ENCODE measurements around the gene MICAL1. TPM values are rescaled to one million over a fixed set of nuclear protein-coding genes. Genes with fewer than 3 reads are reported as not detected.
A peak's percentile ranks its signal among the peaks of the same experiment; 100 is the strongest.

MICAL1 gene
- total RNA-seq, 1 donor = 48.1 TPM

DNA sequence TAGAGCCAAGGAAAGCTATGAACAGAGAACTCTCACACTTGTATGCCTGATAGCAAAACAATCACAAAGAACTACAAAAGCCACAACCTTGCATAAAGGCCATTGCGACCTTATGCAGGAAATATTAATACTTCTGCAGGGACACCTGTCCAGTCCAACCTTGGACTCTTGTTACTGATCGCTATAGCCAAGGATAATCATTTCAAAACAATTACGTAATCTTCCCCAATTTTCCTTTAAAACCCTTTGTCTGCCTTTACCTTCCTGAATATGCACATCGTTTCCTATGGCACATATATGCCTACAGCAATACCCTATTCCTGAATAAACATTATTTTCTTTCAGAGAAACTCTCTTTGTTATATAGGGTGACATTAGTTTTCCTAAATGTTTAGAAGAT lies 37.9 kb downstream of the MICAL1 start:
- TF ChIP-seq, protein P1, sequence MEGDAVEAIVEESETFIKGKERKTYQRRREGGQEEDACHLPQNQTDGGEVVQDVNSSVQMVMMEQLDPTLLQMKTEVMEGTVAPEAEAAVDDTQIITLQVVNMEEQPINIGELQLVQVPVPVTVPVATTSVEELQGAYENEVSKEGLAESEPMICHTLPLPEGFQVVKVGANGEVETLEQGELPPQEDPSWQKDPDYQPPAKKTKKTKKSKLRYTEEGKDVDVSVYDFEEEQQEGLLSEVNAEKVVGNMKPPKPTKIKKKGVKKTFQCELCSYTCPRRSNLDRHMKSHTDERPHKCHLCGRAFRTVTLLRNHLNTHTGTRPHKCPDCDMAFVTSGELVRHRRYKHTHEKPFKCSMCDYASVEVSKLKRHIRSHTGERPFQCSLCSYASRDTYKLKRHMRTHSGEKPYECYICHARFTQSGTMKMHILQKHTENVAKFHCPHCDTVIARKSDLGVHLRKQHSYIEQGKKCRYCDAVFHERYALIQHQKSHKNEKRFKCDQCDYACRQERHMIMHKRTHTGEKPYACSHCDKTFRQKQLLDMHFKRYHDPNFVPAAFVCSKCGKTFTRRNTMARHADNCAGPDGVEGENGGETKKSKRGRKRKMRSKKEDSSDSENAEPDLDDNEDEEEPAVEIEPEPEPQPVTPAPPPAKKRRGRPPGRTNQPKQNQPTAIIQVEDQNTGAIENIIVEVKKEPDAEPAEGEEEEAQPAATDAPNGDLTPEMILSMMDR (IDR thresholded peaks at IDR 0.05; ENCODE audit: insufficient read depth, low read length) = no peak
- no peak for DNase-seq (ENCODE audit: low read depth)
- no peak overlapping the region for H3K4me3 ChIP-seq (ENCODE audit: low read depth, low read length)

DNA sequence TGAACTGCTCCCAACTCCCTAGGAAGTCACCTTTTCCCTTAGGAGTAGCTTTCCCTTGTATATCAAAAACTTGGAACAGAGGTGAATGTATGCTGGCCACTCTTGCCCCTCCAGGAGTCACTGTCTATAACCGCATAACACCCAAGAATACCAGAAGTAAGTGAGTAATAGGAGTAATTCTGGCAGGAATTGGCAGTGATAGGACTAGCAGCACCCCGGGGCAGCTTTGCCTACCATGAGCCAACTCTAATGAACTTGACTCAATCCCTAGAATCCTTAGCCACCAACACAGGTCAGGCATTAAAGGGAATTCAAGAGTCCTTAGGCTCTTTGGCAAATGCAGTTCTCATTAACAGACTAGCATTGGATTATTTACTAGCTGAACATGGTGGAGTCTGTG lies 44.5 kb downstream of the MICAL1 start:
- H3K4me3 ChIP-seq (ENCODE audit: low read depth, low read length) = no peak overlapping the region
- DNase-seq (ENCODE audit: low read depth) = no peak
- TF ChIP-seq, protein P1 (IDR thresholded peaks at IDR 0.05; ENCODE audit: insufficient read depth, low read length) = no peak

DNA sequence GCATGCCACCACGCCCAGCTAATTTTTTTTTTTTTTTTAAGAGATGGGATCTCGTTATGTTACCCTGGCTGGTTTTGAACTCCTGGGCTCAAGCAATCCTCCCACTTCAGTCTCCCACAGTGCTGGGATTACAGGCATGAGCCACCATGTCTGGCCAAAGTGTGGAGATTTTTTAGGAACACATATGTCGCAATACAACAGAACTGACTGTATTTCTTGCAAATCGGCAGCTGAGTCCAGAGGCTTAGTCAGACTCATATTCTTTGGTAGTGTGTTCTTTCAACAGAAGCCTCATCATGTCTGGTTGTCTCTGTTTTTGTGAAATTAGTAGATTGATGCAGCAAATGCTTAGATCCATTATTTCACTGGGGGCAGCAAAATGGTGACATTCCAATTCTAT lies 49.4 kb downstream of the MICAL1 start:
- no peak overlapping the region for H3K4me3 ChIP-seq (ENCODE audit: low read depth, low read length)
- DNase-seq (ENCODE audit: low read depth) = peak; percentile 79

DNA sequence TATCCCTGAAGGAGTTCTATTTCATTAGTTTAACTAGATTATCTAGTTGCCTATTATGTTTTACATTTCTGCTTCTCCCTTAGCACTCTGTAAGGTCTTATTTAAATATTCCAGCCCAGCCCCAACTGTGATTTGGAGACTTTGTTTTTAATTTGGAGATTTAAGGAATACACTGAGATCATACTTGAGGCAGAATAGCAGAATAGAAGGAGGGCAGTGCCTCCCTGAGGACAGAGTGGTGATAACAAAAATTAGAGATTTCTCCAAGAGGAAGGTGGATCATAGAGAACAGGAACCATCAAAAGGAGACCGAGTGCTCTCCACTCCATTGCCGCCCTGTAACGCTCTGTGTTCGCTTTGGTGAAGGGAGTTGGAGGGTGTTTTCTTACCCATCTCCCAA lies 58.6 kb downstream of the MICAL1 start:
- TF ChIP-seq, protein P1 (IDR thresholded peaks at IDR 0.05; ENCODE audit: insufficient read depth, low read length) = peak; percentile 53
- DNase-seq (ENCODE audit: low read depth) = peak; percentile 63
- no peak overlapping the region for H3K4me3 ChIP-seq (ENCODE audit: low read depth, low read length)

More for the DNA sequence above, 49.4 kb downstream of the MICAL1 start:
- TF ChIP-seq, protein P1 (IDR thresholded peaks at IDR 0.05; ENCODE audit: insufficient read depth, low read length) = no peak

DNA sequence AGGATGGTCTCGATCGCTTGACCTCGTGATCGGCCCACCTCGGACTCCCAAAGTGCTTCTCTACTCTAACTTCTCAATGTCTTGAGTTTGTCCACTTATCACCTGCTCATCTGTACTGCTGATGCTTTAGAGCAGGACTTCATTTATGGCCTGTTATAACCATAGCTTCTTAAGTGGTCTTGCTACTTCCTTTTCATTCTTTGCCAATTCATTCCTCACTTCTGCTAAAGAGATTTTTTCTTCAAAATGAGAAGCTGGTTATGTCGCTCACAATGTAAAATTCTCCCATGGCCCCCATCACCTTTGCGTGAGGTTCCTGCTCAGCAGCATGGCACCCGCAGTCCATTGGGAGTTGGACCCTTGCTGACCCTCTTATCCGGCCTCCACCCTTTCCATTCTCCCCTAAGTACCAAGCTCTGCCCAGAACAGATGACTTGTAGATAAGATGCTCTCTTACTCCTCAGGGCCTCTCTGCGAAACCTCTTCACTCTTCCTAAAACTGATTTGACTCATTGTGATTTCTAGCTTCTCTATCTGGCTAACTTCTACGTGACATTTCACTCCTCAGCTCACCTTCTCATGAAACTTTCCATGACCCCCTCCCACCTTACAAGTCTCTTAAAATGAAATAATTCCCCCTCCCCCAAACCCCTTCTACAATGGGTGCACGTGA lies 59.4 kb downstream of the MICAL1 start:
- H3K4me3 ChIP-seq (ENCODE audit: low read depth, low read length) = no peak overlapping the region
- no peak for DNase-seq (ENCODE audit: low read depth)
- TF ChIP-seq, protein P1 (IDR thresholded peaks at IDR 0.05; ENCODE audit: insufficient read depth, low read length) = no peak

Other genes starting within 250 kb of the MICAL1 start
- 177 and 287 TPM in 2 replicates for gene CD164, start 73.3 kb downstream of the MICAL1 start, total RNA-seq (ENCODE audit: low replicate concordance)
- 0.65 and 5.8 TPM in 2 replicates for gene PPIL6, start 15.1 kb downstream of the MICAL1 start, total RNA-seq (ENCODE audit: low replicate concordance)
- 7.5 and 14.6 TPM in 2 replicates for gene SMPD2, start 15.0 kb downstream of the MICAL1 start, total RNA-seq (ENCODE audit: low replicate concordance)
- 4.3 and 9.8 TPM in 2 replicates for gene ZBTB24, start 27.4 kb upstream of the MICAL1 start, total RNA-seq (ENCODE audit: low replicate concordance)
- 8.0 and 16.6 TPM in 2 replicates for gene AK9, start 235.4 kb upstream of the MICAL1 start, total RNA-seq (ENCODE audit: low replicate concordance)
- 28.0 and 37.7 TPM in 2 replicates for gene FIG4, start 235.5 kb upstream of the MICAL1 start, total RNA-seq (ENCODE audit: low replicate concordance)

All from fibroblast of the aortic adventitia (primary cell).